GM21360 (cell line): ENCODE results near the gene CIDEC.

ENCODE experiments used
- ATAC-seq: cut with Tn5 transposase; IDR thresholded peaks from one replicate; pipeline ENCODE4 v1.9.1; 2021; ENCODE audit warnings: mild to moderate bottlenecking, moderate library complexity; ENCODE audit not compliant: unreplicated experiment

The CIDEC gene, protein sequence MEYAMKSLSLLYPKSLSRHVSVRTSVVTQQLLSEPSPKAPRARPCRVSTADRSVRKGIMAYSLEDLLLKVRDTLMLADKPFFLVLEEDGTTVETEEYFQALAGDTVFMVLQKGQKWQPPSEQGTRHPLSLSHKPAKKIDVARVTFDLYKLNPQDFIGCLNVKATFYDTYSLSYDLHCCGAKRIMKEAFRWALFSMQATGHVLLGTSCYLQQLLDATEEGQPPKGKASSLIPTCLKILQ

DNA sequence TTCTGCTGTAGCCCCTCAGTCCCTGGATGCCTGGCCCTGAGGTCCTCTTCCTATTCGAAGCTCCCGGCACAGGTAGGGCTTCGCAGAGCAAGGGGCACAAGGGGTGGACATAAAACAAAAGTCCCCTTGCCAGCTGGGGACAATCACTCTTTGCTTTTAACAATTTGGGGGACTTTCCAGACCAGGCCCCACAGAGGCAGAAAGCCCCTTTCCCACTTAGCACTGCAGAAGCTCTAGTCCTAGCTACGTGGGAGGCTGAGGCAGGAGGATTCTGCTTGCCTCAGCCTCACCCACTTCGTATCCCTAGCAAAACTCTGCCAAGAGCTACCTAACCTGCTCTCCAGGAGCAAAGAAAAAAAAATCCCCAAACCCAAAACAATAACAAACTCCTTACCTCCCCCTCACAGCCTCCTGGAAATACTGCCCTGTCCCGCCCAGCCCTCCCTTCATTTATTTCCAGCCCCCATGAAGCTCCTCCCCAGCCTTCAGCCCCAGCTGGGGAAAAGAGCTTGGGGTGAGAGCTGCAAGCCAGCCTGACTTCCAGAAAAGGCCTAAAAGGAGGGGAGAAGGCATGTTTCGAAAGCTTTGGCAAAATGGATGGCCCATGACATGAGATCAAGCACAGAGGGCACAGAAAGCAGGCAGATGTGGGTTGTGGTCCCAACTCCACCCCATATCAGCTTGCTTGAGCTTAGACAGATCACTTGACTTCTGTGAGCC, at the start of gene CIDEC:
Gene CIDEC, minus strand, starts transcription at position 424 of the 720 bp plus-strand sequence. CDS start 1,767 bp downstream, outside the sequence.
- no peak for ATAC-seq

- ATAC-seq, result no peak
Observed at GRCh38 chr3:9928158-9928557, 48.1 kb upstream of the CIDEC start.

DNA sequence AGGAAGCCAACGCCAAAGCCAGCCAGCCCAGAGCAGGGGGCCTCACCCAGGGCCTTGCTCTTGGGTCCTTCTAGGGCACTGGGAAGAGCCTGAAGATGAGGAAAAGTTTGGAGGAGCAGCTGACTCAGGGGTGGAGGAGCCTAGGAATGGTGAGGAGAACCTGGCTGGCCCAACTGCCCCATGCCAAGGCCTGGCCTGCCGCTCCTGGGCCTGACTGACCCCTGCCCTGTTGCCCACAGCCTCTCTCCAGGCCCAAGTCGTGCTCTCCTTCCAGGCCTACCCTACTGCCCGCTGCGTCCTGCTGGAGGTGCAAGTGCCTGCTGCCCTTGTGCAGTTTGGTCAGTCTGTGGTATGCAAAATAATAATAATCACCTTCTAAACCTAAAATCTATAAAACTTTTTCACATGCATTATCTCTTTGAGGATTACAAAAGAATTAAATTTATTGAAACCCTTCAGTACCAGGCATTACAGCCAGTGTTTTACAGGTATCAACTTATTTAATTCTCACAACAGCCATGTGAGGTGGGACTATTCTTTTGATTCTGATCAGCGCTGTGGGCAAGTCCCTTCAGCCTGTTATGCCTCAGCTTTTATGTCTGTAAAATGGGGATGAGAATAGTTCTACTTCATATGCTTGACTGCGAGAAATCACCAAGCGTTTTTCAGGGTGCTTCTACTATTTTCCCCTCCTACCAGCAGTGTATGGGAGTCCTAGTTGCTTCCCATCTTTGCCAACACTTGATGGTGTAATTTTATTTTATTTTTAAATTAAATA, 38.4 kb upstream of the CIDEC start:
- no peak for ATAC-seq

DNA sequence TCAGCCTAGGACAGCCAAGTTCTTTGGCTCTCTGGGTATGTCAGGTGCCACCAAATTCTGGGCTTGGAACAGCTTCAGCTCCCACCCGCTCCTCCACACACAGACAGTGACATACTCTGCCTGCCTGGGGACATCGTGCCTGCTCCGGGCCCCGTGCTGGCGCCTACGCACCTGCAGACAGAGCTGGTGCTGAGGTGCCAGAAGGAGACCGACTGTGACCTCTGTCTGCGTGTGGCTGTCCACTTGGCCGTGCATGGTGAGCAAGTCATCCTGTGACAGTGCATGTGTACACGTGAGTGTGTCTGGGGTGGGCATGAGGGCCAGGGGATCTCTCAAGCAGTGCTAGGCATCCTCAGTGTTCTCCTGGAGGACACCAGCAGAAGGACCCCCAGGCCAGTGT, 37.8 kb upstream of the CIDEC start:
- no peak for ATAC-seq

DNA sequence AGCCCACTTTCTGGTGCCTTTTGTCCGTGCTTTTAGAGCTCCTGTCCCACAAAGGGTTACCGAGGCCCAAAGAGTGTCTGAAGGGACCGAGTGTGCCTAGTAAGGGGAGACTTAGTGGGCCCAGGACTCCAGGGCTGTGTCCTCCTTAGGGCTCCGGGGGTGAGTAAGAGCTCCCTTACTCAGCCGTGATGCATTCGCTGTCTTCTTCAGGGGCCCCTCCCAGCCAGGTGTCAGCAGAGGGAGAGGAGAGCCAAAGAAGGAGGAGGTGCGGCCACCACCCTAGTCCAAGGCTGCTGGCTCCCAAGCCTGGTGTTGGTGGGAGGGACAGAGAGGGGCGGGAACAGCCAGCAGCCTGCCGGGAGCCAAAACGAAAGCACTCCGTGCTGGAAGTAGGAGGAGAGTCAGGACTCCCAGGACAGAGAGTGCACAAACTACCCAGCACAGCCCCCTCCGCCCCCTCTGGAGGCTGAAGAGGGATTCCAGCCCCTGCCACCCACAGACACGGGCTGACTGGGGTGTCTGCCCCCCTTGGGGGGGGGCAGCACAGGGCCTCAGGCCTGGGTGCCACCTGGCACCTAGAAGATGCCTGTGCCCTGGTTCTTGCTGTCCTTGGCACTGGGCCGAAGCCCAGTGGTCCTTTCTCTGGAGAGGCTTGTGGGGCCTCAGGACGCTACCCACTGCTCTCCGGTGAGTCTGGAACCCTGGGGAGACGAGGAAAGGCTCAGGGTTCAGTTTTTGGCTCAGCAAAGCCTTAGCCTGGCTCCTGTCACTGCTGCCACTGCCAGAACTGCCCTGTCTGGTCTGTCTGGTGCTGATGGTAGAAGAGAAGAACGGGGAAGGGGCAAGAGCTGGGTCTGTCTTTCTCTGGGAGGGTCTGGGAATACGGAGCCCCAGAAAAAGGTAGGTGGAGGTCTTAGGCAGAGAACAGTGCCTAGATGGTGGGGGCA, 37.0 kb upstream of the CIDEC start, which contains the start of gene IL17RC:
Gene IL17RC, plus strand, starts transcription at position 365 of the 947 bp plus-strand sequence. Its CDS starts 218 bp downstream, at position 583.
- ATAC-seq, result no peak

- ATAC-seq, result no peak
Observed at GRCh38 chr3:9916346-9916733, 36.3 kb upstream of the CIDEC start.

- ATAC-seq, result no peak
Observed at GRCh38 chr3:9915254-9916141, 35.4 kb upstream of the CIDEC start.

DNA sequence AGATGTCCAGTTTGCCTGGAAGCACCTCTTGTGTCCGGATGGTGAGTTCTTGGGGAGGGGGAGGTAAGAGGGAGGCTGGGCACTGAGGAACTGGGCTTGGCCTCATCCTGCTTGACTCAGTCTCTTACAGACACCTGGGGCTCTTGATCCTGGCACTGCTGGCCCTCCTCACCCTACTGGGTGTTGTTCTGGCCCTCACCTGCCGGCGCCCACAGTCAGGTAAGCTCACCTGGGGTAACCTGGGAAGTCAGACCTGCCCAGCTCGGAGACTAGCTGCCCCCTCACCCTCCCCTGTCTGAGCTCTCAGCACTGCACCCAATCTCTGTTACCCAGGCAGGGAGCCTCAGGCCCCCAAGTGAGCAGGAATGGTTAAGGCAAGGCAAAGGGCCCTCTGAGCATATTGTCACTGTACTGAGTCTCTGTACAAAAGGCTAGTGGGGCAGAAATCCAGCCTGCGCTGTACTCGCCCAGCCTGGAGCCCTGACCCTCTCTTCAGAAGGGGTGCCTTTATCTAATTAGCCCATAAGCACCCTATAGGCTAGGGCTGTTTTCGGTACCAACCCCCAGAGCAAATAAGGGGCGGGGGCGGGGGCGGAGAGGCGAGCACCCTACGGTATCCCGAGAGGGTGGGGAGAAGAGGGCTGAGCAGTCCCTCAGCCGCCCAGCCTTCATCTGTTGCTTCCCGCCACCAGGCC, 34.7 kb upstream of the CIDEC start:
- no peak for ATAC-seq

DNA sequence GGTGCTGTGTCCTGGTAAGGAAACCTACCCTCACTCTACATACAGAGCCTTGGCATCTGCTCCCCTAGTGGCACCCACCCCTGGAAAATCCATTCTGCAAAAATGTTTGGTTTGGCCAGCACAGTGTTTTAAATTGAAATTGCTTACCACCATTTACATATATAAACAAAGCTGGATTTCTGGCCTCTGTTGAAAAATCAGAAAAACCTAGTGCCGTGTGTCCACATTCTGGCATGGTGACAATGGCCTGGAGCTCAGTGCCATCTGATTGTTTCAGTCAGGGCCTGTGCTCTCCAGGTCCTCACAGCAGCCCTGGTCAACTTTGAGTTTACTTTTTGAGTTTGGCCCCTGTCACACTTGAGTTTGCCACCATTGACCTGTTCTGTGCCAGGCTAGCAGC, 34.0 kb upstream of the CIDEC start:
- no peak for ATAC-seq

- no peak for ATAC-seq
Observed at GRCh38 chr3:9913601-9914000, 33.5 kb upstream of the CIDEC start.

DNA sequence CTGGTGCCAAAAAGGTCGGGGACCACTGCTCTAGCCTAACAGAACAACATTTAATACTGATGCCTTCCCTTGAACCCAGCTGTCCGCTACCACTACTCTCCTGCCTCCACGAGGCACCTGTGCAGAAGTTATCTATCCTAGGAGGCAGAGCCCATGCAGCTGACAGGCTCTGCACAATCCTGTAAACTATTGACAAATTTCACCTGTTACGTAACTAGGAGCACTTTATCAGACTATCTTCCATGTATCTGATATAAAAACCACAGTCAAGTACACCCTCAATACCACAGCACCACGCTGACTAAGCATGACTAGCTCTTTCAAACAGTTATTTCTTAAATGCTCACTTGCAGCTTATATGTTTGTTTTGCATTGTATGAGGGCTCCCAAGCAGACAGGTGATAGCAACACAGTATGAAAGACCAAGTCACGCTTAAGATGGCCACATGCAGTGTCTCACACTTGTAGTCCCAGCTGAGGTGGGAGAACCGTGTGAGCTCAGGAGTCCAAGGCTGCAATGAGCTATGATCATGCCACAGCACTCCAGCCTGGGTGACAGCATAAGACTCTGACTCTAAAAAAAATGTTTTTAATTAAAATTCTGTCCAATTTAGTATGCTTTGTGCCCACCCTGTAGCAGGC, 32.4 kb upstream of the CIDEC start:
- ATAC-seq, result no peak

- ATAC-seq, result no peak
Observed at GRCh38 chr3:9911863-9912262, 31.8 kb upstream of the CIDEC start.

- ATAC-seq, result no peak
Observed at GRCh38 chr3:9909221-9910013, 29.4 kb upstream of the CIDEC start.

GRCh38 chr3:9908286-9908685, 28.2 kb upstream of the CIDEC start:
- no peak for ATAC-seq

DNA sequence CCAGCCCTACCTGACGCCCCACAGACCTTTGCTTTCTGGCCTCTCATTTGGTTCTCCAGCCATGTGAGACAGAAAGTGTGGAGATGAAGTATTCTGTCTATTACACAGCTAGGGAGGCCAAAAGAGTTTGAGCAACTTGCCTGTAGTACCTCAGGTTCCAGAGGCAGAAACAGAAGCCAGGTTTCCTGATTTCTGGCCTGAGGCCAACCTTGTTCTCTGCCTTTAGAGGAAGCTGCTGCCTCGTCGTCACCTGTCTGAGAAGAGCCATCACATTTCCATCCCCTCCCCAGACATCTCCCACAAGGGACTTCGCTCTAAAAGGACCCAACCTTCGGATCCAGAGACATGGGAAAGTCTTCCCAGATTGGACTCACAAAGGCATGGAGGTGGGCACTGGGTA, 26.4 kb upstream of the CIDEC start:
- ATAC-seq, result no peak

- no peak for ATAC-seq
Observed at GRCh38 chr3:9903904-9904303, 23.9 kb upstream of the CIDEC start.

DNA sequence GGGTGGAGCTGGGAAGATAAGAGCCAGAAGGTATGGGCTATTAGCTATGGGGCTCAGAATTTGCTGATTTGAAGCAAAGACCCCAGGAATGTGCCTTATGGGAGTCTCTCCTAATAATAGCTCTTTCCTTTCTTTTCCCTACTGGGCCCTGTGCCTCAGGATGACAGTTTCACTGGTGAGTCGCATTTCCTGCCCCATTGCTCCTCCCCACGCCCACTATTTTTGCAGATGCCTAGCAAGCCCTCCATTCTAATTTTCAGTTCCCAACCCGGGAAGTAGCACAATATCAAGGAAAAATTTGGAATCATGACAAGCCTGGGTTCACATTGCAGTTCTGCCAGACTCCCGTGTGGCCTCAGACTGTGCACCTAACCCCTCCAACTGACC, 23.2 kb upstream of the CIDEC start:
- no peak for ATAC-seq
